Measurements from ENCODE around the gene LHFPL5.
A peak's percentile ranks its signal among the peaks of the same experiment; 100 is the strongest.

The LHFPL5 gene

GRCh38 chr6:35798706-35799105 is 6.4 kb upstream of the LHFPL5 start:
- TF ChIP-seq, protein P1, sequence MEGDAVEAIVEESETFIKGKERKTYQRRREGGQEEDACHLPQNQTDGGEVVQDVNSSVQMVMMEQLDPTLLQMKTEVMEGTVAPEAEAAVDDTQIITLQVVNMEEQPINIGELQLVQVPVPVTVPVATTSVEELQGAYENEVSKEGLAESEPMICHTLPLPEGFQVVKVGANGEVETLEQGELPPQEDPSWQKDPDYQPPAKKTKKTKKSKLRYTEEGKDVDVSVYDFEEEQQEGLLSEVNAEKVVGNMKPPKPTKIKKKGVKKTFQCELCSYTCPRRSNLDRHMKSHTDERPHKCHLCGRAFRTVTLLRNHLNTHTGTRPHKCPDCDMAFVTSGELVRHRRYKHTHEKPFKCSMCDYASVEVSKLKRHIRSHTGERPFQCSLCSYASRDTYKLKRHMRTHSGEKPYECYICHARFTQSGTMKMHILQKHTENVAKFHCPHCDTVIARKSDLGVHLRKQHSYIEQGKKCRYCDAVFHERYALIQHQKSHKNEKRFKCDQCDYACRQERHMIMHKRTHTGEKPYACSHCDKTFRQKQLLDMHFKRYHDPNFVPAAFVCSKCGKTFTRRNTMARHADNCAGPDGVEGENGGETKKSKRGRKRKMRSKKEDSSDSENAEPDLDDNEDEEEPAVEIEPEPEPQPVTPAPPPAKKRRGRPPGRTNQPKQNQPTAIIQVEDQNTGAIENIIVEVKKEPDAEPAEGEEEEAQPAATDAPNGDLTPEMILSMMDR (IDR thresholded peaks at IDR 0.05; ENCODE audit: insufficient read depth, low read depth, low read length, missing control alignments) = no peak
- no peak overlapping the region for H3K4me3 ChIP-seq (ENCODE audit: low read length)
- no peak for DNase-seq (ENCODE audit: low read depth)

DNA sequence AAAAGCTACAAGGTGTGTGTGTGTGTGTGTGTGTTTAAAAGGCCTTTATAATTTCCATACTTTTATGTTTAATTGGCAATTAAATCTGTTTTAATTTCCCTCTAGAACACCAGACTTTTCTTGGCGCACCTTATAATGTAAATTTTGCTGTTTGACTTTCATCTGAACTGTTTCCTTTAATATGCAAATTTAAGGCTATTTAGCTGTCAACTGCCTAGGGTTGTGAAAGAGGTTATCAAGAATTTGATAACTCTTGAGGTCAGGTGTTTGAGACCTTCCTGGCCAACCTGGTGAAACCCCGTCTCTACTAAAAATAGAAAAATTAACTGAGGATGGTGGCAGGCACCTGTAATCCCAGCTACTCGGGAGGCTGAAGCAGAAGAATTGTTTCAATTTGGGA is 4.0 kb upstream of the LHFPL5 start:
- H3K4me3 ChIP-seq (ENCODE audit: low read length) = no peak overlapping the region
- TF ChIP-seq, protein P1 (IDR thresholded peaks at IDR 0.05; ENCODE audit: insufficient read depth, low read depth, low read length, missing control alignments) = no peak
- no peak for DNase-seq (ENCODE audit: low read depth)

GRCh38 chr6:35808688-35809087 is 3.5 kb downstream of the LHFPL5 start:
- H3K4me3 ChIP-seq (ENCODE audit: low read length) = no peak overlapping the region
- DNase-seq (ENCODE audit: low read depth) = peak; percentile 25
- TF ChIP-seq, protein P1 (IDR thresholded peaks at IDR 0.05; ENCODE audit: insufficient read depth, low read depth, low read length, missing control alignments) = no peak

- TF ChIP-seq, protein P1 (IDR thresholded peaks at IDR 0.05; ENCODE audit: insufficient read depth, low read depth, low read length, missing control alignments) = no peak
- H3K4me3 ChIP-seq (ENCODE audit: low read length) = no peak overlapping the region
- DNase-seq (ENCODE audit: low read depth) = no peak
These were observed 4.7 kb downstream of the LHFPL5 start for GRCh38 chr6:35809809-35810208.

- TF ChIP-seq, protein P1 (IDR thresholded peaks at IDR 0.05; ENCODE audit: insufficient read depth, low read depth, low read length, missing control alignments) = no peak
- H3K4me3 ChIP-seq (ENCODE audit: low read length) = no peak overlapping the region
- DNase-seq (ENCODE audit: low read depth) = peak; percentile 96
These were observed 6.0 kb downstream of the LHFPL5 start for GRCh38 chr6:35810971-35811698.

GRCh38 chr6:35811699-35811995 is 6.5 kb downstream of the LHFPL5 start:
- no peak for DNase-seq (ENCODE audit: low read depth)
- TF ChIP-seq, protein P1 (IDR thresholded peaks at IDR 0.05; ENCODE audit: insufficient read depth, low read depth, low read length, missing control alignments) = no peak
- no peak overlapping the region for H3K4me3 ChIP-seq (ENCODE audit: low read length)

DNA sequence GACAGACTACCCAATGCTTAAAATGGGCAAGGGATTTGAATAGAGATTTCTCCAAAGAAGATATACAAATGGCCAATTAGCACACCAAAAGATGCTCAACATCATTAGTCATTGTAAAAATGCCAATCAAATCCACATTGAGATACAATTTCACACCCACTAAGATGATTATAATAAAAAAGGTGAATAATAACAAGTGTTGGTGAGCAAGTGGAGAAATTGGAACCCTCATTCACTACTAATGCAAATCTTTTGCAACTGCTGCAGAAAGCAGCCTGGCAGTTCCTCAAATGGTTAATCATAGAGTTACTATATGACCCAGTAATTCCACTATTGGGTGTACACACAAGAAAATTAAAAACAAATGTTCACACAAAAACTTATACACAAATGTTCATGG is 12.4 kb downstream of the LHFPL5 start:
- TF ChIP-seq, protein P1 (IDR thresholded peaks at IDR 0.05; ENCODE audit: insufficient read depth, low read depth, low read length, missing control alignments) = no peak
- H3K4me3 ChIP-seq (ENCODE audit: low read length) = no peak overlapping the region

More for the DNA sequence above, 12.4 kb downstream of the LHFPL5 start:
- no peak for DNase-seq (ENCODE audit: low read depth)
